ENCODE measurements around the gene ALS2.

The ALS2 gene

DNA sequence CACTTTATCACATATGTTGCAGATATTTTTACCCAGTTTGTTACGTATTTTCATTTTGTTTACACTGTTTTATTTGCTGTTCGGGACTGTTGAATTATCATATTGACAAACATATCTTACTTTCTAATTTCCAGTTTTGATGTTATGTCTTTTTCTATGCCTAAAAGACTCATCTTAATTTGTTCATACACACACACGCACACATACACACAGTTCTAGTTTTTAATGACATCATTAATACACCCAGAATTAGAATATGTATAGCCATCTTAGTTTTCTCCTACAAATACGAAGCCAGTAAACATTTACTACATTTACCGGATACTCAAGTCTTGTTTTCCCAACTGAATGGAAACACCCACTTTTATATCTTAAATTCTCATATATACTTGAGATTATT, 29.2 kb downstream of the ALS2 start:
- DNase-seq = no peak

- DNase-seq = no peak
Observed at GRCh38 chr2:201746551-201746950, 34.2 kb downstream of the ALS2 start.

- no peak for DNase-seq
Observed at GRCh38 chr2:201735486-201735885, 45.2 kb downstream of the ALS2 start.

DNA sequence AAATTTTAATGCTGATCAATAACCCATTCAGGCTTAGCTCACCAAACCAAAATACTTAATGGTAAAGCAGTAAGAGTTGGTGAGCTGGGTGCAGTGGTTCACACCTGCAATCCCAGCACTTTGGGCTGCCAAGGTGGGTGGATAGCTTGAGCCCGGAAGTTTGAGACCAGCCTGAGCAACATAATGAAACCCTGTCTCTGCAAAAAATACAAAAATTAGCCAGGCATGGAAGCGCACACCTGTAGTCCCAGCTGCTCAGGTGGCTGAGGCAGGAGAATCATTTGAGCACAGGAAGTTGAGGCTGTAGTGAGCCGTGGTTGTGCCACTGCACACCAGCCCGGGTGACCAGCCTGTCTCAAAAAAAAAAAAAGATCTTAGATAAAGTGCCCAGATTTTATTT, 46.6 kb downstream of the ALS2 start:
- no peak for DNase-seq

GRCh38 chr2:201733544-201733943, 47.2 kb downstream of the ALS2 start:
- no peak for DNase-seq

DNA sequence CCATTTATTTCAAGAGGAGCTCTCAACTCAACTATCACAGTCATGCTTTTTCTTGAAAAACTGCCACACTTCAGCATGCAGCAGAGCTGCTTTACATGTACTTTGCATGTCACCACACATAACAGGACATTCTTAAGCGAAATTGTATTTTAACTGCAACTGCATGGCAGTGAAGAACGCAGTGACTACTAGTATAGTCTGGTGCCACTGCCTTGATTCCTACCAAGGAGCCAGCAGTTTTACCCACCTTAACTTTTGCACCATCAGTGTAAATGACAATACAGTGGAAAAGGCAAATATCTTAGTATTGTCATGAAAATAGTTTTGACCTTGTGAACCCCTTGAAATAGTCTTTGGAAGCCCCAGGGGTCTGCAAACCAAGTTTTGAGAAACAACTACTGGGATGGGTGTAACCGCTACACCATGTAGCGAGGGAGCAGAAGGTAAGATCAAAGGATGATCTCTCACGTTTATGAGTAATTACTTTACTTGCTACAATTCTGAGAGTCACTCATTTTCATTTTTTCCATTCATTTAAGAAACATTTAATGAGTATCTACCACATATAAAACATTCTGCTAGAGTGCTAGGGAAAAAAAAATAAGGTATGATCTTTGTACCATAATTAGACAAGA, 50.0 kb downstream of the ALS2 start:
- DNase-seq = no peak

GRCh38 chr2:201715459-201715858, 65.3 kb downstream of the ALS2 start:
- no peak for DNase-seq

GRCh38 chr2:201712726-201713125, 68.0 kb downstream of the ALS2 start:
- DNase-seq = no peak

DNA sequence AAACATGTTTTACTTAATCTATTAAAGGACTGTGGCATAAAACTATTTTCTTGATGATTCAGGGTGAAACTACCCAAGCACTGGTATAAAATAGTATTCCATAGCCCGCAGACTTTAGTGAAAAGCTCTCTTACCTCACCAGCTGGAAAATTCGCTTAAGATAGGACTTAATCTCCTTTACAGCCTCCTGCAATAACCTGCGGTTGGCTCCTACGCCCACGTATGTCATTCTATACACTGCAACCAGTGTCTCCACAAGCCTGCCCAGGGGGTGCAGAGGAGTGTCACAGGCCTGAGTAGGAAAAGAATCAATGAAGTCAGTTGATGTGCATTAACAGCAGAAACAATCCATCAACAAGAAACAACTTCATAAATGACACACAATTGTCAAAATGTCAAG, 71.0 kb downstream of the ALS2 start:
- no peak for DNase-seq

DNA sequence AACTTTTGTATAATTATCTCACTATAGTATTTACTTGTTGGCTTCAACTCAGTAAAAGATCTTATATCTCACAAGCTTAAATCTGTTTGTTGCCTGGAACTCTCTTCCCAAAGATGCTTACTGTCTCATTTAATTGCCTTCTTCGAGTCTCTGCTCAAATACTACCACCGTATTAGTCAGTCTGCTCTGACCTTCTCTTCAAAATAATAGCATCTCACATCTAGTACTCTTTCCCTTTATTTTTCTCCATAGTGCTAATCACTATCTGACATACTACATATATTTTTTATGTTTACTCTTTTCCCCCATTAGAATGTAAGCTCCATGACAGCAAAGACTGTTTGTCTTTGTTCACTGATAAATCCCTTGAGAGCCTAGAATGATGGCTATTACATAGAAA, 71.7 kb downstream of the ALS2 start:
- DNase-seq = no peak

GRCh38 chr2:201707753-201708152, 73.0 kb downstream of the ALS2 start:
- no peak for DNase-seq

- no peak for DNase-seq
Observed at GRCh38 chr2:201707142-201707541, 73.6 kb downstream of the ALS2 start.

DNA sequence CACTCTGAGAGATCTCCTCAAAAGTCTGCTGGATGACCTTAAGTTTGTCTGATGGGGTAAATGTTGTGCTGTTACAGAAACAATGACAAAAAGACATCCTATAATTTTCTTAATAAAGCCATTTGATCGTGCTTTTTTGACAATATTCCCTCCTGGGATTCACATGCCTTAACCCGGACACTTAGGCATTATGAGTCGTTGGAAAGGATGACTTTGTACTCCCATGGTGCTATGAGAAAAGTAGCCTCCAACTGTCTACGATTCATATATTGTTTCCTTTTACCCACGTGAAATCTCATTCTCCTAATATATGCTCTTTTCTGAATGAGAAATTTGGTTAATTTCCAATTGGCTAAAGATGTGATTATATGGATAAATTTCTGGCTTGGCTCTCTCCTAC, 76.2 kb downstream of the ALS2 start:
- DNase-seq = no peak

DNA sequence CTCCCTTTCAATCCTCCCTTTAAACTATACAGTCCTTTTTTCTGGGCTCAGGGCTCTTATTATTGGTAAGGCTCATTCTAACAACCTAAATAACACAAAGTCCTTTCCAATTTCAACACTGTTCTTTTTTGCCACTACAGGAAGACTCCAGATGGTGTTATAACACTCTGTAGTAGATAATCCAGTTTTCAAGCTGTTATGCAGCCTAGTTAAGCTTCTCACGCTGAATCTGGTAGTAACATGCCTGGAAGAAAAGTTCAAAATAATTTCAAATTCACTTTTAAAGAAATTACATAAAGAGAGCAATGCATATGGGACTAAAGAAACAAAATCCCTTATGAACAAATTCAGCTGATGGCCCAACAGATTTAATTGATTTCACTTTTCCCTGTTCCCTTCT, 79.1 kb downstream of the ALS2 start:
- no peak for DNase-seq

DNA sequence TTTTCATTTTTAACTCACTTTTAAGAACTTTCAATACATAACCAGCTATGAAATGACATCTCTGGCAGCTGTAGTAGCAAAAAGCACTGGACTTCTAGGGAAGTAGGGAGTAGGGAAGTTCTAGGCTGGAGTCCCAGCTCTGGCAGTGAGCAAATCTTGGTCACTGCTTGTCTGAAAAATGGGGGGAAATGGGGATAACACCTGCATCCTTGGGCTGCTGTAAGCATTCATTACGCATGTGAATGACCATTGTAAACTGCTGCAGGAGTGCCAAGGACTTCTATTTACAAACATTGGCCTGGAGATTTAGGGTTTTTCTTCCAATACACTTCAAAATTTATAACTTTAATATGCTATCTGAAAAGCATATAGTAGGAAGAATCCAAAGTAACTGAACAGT, 81.3 kb downstream of the ALS2 start:
- DNase-seq = no peak

DNA sequence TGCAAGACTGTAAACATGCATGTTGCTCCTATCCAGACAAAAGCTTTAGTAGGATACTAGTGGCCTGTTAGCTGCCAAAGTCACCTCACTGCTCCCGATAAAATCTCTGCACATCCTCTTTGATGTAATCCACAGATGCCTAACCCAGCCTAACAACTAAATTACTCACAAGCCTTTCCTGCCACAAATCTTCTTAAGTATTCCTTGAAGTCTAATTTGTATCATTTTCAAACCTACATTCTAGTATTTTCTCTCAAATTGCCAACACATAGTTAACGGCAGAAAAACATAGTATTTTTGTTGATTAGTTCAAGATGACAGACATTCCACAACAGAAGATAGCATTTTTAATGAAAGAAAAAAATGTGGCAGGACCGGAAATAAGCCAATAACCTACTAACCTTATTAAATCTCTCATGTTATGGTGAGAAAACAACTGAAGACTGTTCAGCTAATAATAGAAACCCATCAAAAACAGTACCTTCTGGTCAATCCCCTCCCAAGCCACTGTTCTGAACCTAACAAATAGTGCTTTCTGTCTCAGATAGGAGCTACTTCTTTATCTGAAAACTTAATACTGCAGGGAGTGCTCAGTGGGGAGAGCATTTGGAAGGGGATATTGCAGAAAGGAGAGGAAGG, 82.0 kb downstream of the ALS2 start, which contains the start of gene MPP4:
MPP4 (minus strand) TSS at position 57 of the 639 bp plus-strand sequence. CDS start 4,690 bp downstream, outside the sequence.
- no peak for DNase-seq

GRCh38 chr2:201697899-201698298, 82.8 kb downstream of the ALS2 start:
- DNase-seq = no peak

DNA sequence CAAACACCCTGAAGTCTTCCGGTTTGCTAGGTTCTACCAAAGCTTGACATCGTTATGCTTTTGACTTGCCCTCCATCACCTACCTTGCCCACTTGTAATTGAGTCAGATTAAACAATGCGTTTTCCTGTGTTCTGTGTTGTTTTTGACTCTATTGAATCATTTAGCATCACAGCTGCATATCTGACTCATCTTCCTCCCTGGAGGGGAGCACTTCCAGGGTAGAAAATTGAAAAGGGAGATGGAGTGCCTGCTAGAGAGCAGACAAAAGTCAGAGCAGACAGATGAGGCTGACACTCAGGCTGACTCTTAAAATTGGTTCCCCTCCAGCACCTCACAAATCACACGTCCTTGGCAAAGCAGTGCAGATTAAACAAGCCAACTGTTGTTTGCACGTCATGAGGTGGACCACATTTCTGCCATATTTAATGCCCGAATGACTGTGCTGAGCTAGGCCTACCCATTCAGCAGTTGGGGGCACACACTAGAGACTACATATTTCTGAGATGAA, 84.5 kb downstream of the ALS2 start:
- no peak for DNase-seq

GRCh38 chr2:201685156-201685555, 95.6 kb downstream of the ALS2 start:
- no peak for DNase-seq

- no peak for DNase-seq
Observed at GRCh38 chr2:201680743-201681142, 100.0 kb downstream of the ALS2 start.

DNA sequence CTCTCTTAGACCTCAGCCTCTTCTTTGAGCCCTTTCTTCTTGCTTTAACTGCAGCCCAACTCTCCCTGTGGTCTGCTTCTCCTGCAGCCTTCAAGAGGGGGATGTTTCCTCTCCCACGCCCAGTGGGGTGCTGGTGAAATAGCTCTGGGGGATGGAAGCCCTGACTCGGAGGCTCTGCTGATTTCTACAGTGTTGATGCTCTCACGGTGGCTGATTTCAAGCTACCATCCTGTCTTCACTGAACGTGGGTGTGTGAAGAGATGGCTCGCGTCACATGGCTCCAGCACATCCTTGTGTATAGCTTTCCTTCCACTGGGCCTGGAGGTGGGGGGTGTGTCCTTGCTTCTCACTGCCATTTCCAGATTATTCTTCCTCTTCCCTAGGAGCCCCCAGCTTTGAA, 102.3 kb downstream of the ALS2 start:
- DNase-seq = no peak

- DNase-seq = no peak
Observed at GRCh38 chr2:201675454-201675853, 105.3 kb downstream of the ALS2 start.

GRCh38 chr2:201674794-201675193, 105.9 kb downstream of the ALS2 start:
- no peak for DNase-seq

DNA sequence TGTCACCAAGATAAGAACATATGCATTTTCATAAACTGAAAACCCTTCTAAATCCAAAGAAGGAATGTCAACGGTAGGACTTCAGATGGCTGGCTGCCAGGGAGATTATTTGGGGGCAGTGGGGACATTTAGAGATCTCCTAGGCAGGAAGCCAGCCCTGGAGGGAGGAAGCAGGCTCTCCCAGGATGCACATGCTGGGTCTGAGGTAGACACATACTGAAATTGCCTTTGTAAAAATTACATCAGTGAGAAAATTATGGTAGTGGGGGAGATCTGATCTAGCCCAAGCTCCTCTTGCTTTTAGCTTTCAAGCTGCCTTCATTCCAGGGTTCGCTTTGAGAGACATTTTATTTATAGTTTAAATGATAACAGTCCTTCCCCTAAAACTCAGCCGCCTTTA, 106.4 kb downstream of the ALS2 start:
- no peak for DNase-seq

DNA sequence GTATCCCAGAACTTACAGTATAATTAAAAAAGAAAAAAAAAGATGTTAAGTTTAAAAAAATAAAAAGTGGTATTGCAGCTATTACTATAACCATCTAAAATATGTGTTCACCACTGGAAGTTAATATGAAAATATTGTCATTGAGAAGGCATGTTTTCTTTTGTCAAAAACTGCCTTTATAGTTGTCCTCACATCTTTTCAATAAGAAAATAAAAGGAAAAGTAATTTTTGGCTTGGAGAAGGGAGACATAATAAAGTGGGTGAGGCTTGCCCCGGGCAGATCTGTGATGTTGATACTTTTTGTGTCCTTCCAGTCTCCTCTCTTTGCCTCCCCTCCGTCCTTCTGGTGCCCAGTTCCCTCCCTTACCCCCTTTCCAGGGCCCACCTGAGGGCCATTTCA, 107.2 kb downstream of the ALS2 start:
- no peak for DNase-seq

Measured in CD4-positive, alpha-beta T cell treated with Interleukin-1 beta for 1 hour (primary cell).